Right lobe of liver (tissue), 4 donors: Measurements from ENCODE around the gene TLL1.

Source experiments
- POLR2A ChIP-seq: fragments of 450-650 bp; IDR thresholded peaks from one replicate; pipeline ENCODE4 v1.6.1; 2017; ENCODE audit warnings: antibody characterized with exemption, mild to moderate bottlenecking
- TF ChIP-seq, protein P1 (sequence below), 4 donors: fragments of 200-600 bp in 3 of 4; fragments of 450-650 bp in 1 of 4; IDR thresholded peaks; one replicate each; pipeline versions ENCODE4 v1.5.1 to v1.8.0; 2016 to 2022; ENCODE audit warnings: antibody characterized with exemption in 4 of 4, mild to moderate bottlenecking in 2 of 4
- donor health status: DM: no; HTN: no; CAD: no.
- donor health status: DM: no; HTN: no; CAD: no.
- donor health status: DM: no; HTN: yes; CAD: no.

- TF ChIP-seq POLR2A = no peak
- TF ChIP-seq, protein P1, sequence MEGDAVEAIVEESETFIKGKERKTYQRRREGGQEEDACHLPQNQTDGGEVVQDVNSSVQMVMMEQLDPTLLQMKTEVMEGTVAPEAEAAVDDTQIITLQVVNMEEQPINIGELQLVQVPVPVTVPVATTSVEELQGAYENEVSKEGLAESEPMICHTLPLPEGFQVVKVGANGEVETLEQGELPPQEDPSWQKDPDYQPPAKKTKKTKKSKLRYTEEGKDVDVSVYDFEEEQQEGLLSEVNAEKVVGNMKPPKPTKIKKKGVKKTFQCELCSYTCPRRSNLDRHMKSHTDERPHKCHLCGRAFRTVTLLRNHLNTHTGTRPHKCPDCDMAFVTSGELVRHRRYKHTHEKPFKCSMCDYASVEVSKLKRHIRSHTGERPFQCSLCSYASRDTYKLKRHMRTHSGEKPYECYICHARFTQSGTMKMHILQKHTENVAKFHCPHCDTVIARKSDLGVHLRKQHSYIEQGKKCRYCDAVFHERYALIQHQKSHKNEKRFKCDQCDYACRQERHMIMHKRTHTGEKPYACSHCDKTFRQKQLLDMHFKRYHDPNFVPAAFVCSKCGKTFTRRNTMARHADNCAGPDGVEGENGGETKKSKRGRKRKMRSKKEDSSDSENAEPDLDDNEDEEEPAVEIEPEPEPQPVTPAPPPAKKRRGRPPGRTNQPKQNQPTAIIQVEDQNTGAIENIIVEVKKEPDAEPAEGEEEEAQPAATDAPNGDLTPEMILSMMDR (IDR thresholded peaks at IDR 0.05) = no peak
Observed at GRCh38 chr4:166075599-166075998, 202.6 kb downstream of the TLL1 start.
